Adrenal gland (tissue), 12 donors: Measurements from ENCODE around the gene ESAM. TPM values are rescaled to one million over a fixed set of nuclear protein-coding genes. Genes with fewer than 3 reads are reported as not detected.

ENCODE experiments used
- DNase-seq, 7 donors: peaks; one replicate each; pipeline ENCODE4 v3.0.0-alpha.2; 2019 to 2020
- H3K27ac ChIP-seq, 5 donors: fragments of 200-600 bp; sonication (generic) in 4 of 5; 1 replicate in 3 of 5; 2 replicates in 2 of 5; pipeline versions ENCODE4 v1.5.1 to v1.8.0; 2016 to 2020; ENCODE audit warnings: mild to moderate bottlenecking in 1 of 5
- H3K27me3 ChIP-seq: fragments of 200-600 bp; 2 replicates; pipeline ENCODE4 v1.8.0; 2021
- H3K36me3 ChIP-seq, 2 donors: fragments of 200-600 bp; replicated peaks in 1 of 2; 1 replicate in 1 of 2; 2 replicates in 1 of 2; pipeline versions ENCODE4 v1.5.1 to v1.8.0; 2018 to 2022
- H3K4me1 ChIP-seq, 2 donors: fragments of 200-600 bp; replicated peaks in 1 of 2; 1 replicate in 1 of 2; 2 replicates in 1 of 2; pipeline versions ENCODE4 v1.5.1 to v1.8.0; 2018 to 2021
- H3K4me3 ChIP-seq, 4 donors: fragments of 200-600 bp; sonication (generic) in 3 of 4; one replicate each; pipeline ENCODE4 v1.5.1; 2016 to 2018
- H3K9me3 ChIP-seq, 3 donors: fragments of 200-600 bp; sonication (generic) in 1 of 3; replicated peaks in 1 of 3; 1 replicate in 2 of 3; 2 replicates in 1 of 3; pipeline versions ENCODE4 v1.5.1 to v1.8.0; 2016 to 2021
- CTCF ChIP-seq, 6 experiments: fragments of 450-650 bp in 4 of 6; fragments of 200-600 bp in 2 of 6; sonication (generic) in 1 of 6; IDR thresholded peaks; 1 replicate in 5 of 6; 2 replicates in 1 of 6; pipeline versions ENCODE4 v1.5.1 to v1.8.0; 2016 to 2021; ENCODE audit warnings: antibody characterized with exemption in 6 of 6, mild to moderate bottlenecking in 2 of 6, moderate library complexity in 1 of 6
- POLR2A ChIP-seq, 2 donors: fragments of 450-650 bp; IDR thresholded peaks; one replicate each; pipeline ENCODE4 v1.6.1; 2017; ENCODE audit warnings: antibody characterized with exemption in 2 of 2, mild to moderate bottlenecking in 2 of 2, moderate library complexity in 1 of 2
- WGBS, 4 donors: extraction: QIAGEN DNeasy Blood & Tissue Kit in 2 of 4; methylation state at CpG; one replicate each; pipeline versions ENCODE4 v1.1.5 to v1.1.7; 2013 to 2017; 5-methylcytosine and 5-hydroxymethylcytosine counted together
- intact Hi-C, 2 donors: fragments of 100-400 bp; cut with DNase I; formaldehyde crosslinking; loops; one replicate each; pipeline versions ENCODE4 v1.14.1 to v1.15.0; 2022 to 2023
- polyA plus RNA-seq, 3 donors: library from polyadenylated mRNA; stranded (reverse); fragments of 200-250 nt in 2 of 3; fragments of 350-450 nt in 1 of 3; fragmentation: Illumina TruSeq in 1 of 3; extraction: RNeasy Lipid Tissue Mini Kit (QIAGEN cat#74804) in 1 of 3; gene quantifications; one replicate each; pipeline ENCODE4 v1.2.3, GENCODE V29; 2013 to 2014
- total RNA-seq, 9 donors: library from RNA; depleted of rRNA in 4 of 9; stranded (reverse); fragments of >200 nt in 4 of 9; fragments of 120-200 nt in 1 of 9; fragmentation: NEBNext Ultra II Directional in 1 of 9; extraction: Animal tissue kit (Norgen Biotek cat#: 25700) in 1 of 9; gene quantifications; one replicate each; pipeline versions ENCODE4 v1.1.0 to v1.2.4, GENCODE V29; 2013 to 2023
- donor health status: healthy with polysubstance abuse.
- donor health status: Bipolar disorder and iron deficiency.
- donor health status: DM: yes; HTN: yes; CAD: no.
- donor health status: DM: no; HTN: no; CAD: no.
- donor health status: DM: no; HTN: no; CAD: no.
- donor health status: DM: yes; HTN: yes; CAD: no.

The ESAM gene
- total and polyA plus RNA-seq, 12 donors: 8.2 to 36.9 (median 29.2) TPM

GRCh38 chr11:124747406-124748099, 14.5 kb downstream of the ESAM start:
- Histone ChIP-seq H3K27ac (peak overlapping the region in 1 of 5 donors; percentile 64), H3K27me3 (peaks cover 66% of the 10 kb centered on the region), H3K36me3 (no peaks in the 10 kb centered on the region), H3K4me1 (peaks cover 9 to 13% of the 10 kb centered on the region in 2 donors), H3K4me3 (peak overlapping the region in 1 of 4 donors; percentile 58), H3K9me3 (no peaks in the 10 kb centered on the region)
- intact Hi-C loops: no loop called here
- 50 to 53% (median 52%) methylated on average over 10 to 14 of the region's 14 CpGs for WGBS, 4 donors
- no peak for DNase-seq
- TF ChIP-seq POLR2A (IDR thresholded peaks at IDR 0.05): no peak
- no peak for TF ChIP-seq CTCF (IDR thresholded peaks at IDR 0.05)

GRCh38 chr11:124746621-124747243, 15.4 kb downstream of the ESAM start:
- H3K36me3 ChIP-seq: no peaks in the 10 kb centered on the region
- WGBS, 4 donors: 4 to 7% (median 4%) methylated on average over 19 to 37 of the region's 37 CpGs
- intact Hi-C loops: no loop called here
- peak in 1 of 2 donors; percentile 31 for TF ChIP-seq POLR2A (IDR thresholded peaks at IDR 0.05)
- peak in 5 of 6 experiments; percentile 9 to 34 (median 29) for TF ChIP-seq CTCF (IDR thresholded peaks at IDR 0.05)
- H3K4me3 ChIP-seq: peak overlapping the region in 3 of 4 donors; percentile 21 to 69 (median 58)
- no peaks in the 10 kb centered on the region for H3K9me3 ChIP-seq
- DNase-seq: peak; percentile 63 to 81 (median 69)
- peaks cover 63% of the 10 kb centered on the region for H3K27me3 ChIP-seq
- peak overlapping the region in 1 of 5 donors; percentile 64 for H3K27ac ChIP-seq
- H3K4me1 ChIP-seq: peaks cover 9 to 13% of the 10 kb centered on the region in 2 donors

- Histone ChIP-seq H3K27ac (no peak overlapping the region), H3K27me3 (peaks cover 63% of the 10 kb centered on the region)
- intact Hi-C loops: no loop called here
Measured at GRCh38 chr11:124745835-124746620, 16.1 kb downstream of the ESAM start.

More at GRCh38 chr11:124745835-124746620, 16.1 kb downstream of the ESAM start:
- no peaks in the 10 kb centered on the region for H3K9me3 ChIP-seq
- 6 to 10% (median 7%) methylated on average over 27 to 41 of the region's 41 CpGs for WGBS, 4 donors
- no peak for DNase-seq
- H3K4me1 ChIP-seq: peaks cover 9 to 13% of the 10 kb centered on the region in 2 donors
- H3K4me3 ChIP-seq: peak overlapping the region in 3 of 4 donors; percentile 21 to 69 (median 58)
- TF ChIP-seq POLR2A (IDR thresholded peaks at IDR 0.05): no peak
- no peak for TF ChIP-seq CTCF (IDR thresholded peaks at IDR 0.05)
- no peaks in the 10 kb centered on the region for H3K36me3 ChIP-seq
